HG02840 (cell line): Measurements from ENCODE around the gene CELA3B.
"Not testable (repeated sequence)": the region's sequence is repeated elsewhere in the genome, so short reads cannot be mapped to it uniquely, and the experiment has no call there.

Experiments used
- ATAC-seq: cut with Tn5 transposase; IDR thresholded peaks from one replicate; pipeline ENCODE4 v1.9.1; 2021; ENCODE audit warnings: mild to moderate bottlenecking, moderate library complexity, moderate number of reproducible peaks; ENCODE audit not compliant: unreplicated experiment, low FRiP score

The CELA3B gene

GRCh38 chr1:21942959-21943640, 33.7 kb upstream of the CELA3B start:
- ATAC-seq = not testable (repeated sequence)

GRCh38 chr1:21944733-21945073, 32.1 kb upstream of the CELA3B start:
- no peak for ATAC-seq

GRCh38 chr1:21946836-21947587, 29.8 kb upstream of the CELA3B start:
- ATAC-seq = no peak

- no peak for ATAC-seq
These were observed 26.1 kb upstream of the CELA3B start for GRCh38 chr1:21950734-21951133.

GRCh38 chr1:21951226-21951870, 25.5 kb upstream of the CELA3B start:
- ATAC-seq = no peak

- no peak for ATAC-seq
These were observed 23.9 kb upstream of the CELA3B start for GRCh38 chr1:21952786-21953520.

- no peak for ATAC-seq
These were observed 21.8 kb upstream of the CELA3B start for GRCh38 chr1:21955058-21955457.

GRCh38 chr1:21955501-21956281, 21.1 kb upstream of the CELA3B start:
- ATAC-seq = no peak

- ATAC-seq = no peak
These were observed 19.9 kb upstream of the CELA3B start for GRCh38 chr1:21956720-21957552.

GRCh38 chr1:21961337-21961736, 15.5 kb upstream of the CELA3B start:
- ATAC-seq = no peak

- no peak for ATAC-seq
These were observed 15.0 kb upstream of the CELA3B start for GRCh38 chr1:21961799-21962198.

GRCh38 chr1:21963477-21964217, 13.2 kb upstream of the CELA3B start:
- no peak for ATAC-seq

- ATAC-seq = no peak
These were observed 10.4 kb upstream of the CELA3B start for GRCh38 chr1:21966247-21967000.

GRCh38 chr1:21967216-21967615, 9.6 kb upstream of the CELA3B start:
- not testable (repeated sequence) for ATAC-seq

GRCh38 chr1:21969066-21969465, 7.8 kb upstream of the CELA3B start:
- not testable (repeated sequence) for ATAC-seq

GRCh38 chr1:21970523-21970922, 6.3 kb upstream of the CELA3B start:
- not testable (repeated sequence) for ATAC-seq

GRCh38 chr1:21972973-21973441, 3.8 kb upstream of the CELA3B start:
- not testable (repeated sequence) for ATAC-seq

GRCh38 chr1:21973948-21974347, 2.9 kb upstream of the CELA3B start:
- not testable (repeated sequence) for ATAC-seq
